ENCODE data around the gene KLHDC7A. TPM values are rescaled to one million over a fixed set of nuclear protein-coding genes. Genes with fewer than 3 reads are reported as not detected.

KLHDC7A gene
- polyA plus RNA-seq, 1 donor from 2014 or later = 0.04 TPM

GRCh38 chr1:18463984-18464664, 16.6 kb upstream of the KLHDC7A start:
- Histone ChIP-seq H3K9me2 (ENCODE audit: insufficient read depth, low read length) (no peaks in the 10 kb centered on the region), H3K27ac (ENCODE audit: low read length) (no peak overlapping the region), H3K4me3 (ENCODE audit: low read length) (no peak overlapping the region), H3K36me3 (ENCODE audit: insufficient read depth, low read length) (no peaks in the 10 kb centered on the region), H3K27me3 (ENCODE audit: insufficient read depth, low read depth, low read length) (no peaks in the 10 kb centered on the region), H3K4me2 (ENCODE audit: low read length) (no peak overlapping the region), H3F3A (ENCODE audit: insufficient read depth, low read length, poor library complexity, severe bottlenecking) (no peaks in the 10 kb centered on the region), H3K9me3 (ENCODE audit: low read length) (no peaks in the 10 kb centered on the region), H3K79me2 (replicated peaks; ENCODE audit: insufficient read depth, low read length) (no peaks in the 10 kb centered on the region), H3K9ac (ENCODE audit: low read length) (no peak overlapping the region), H2AFZ (ENCODE audit: low read depth, low read length) (no peak overlapping the region), H4K20me1 (ENCODE audit: insufficient read depth) (no peaks in the 10 kb centered on the region)
- TF ChIP-seq MXI1 (conservative IDR thresholded peaks at IDR 0.05; ENCODE audit: poor library complexity, severe bottlenecking) (no peak), EP300 (conservative IDR thresholded peaks at IDR 0.05; ENCODE audit: poor library complexity, severe bottlenecking) (no peak), REST (IDR thresholded peaks at IDR 0.05; ENCODE audit: borderline replicate concordance) (no peak), POLR2AphosphoS5 (IDR thresholded peaks at IDR 0.05) (no peak), TAF1 (IDR thresholded peaks at IDR 0.05; ENCODE audit: low read depth) (no peak), SMC3 (conservative IDR thresholded peaks at IDR 0.05; ENCODE audit: poor library complexity) (no peak), EZH2 (IDR thresholded peaks at IDR 0.05; ENCODE audit: borderline replicate concordance, insufficient read depth, low read length, poor library complexity, severe bottlenecking) (no peak), RAD21 (conservative IDR thresholded peaks at IDR 0.05) (no peak), CTCF (IDR thresholded peaks at IDR 0.05; ENCODE audit: poor library complexity, severe bottlenecking) (no peak)

- no peak overlapping the region for H2AFZ ChIP-seq (ENCODE audit: low read depth, low read length)
- TF ChIP-seq SMC3 (conservative IDR thresholded peaks at IDR 0.05; ENCODE audit: poor library complexity) (no peak), CTCF (IDR thresholded peaks at IDR 0.05; ENCODE audit: poor library complexity, severe bottlenecking) (no peak), EP300 (conservative IDR thresholded peaks at IDR 0.05; ENCODE audit: poor library complexity, severe bottlenecking) (no peak)
Observed at GRCh38 chr1:18464665-18465050, 16.1 kb upstream of the KLHDC7A start.

More at GRCh38 chr1:18464665-18465050, 16.1 kb upstream of the KLHDC7A start:
- Histone ChIP-seq H3K4me2 (ENCODE audit: low read length) (no peak overlapping the region), H4K20me1 (ENCODE audit: insufficient read depth) (no peaks in the 10 kb centered on the region), H3K79me2 (replicated peaks; ENCODE audit: insufficient read depth, low read length) (no peaks in the 10 kb centered on the region), H3F3A (ENCODE audit: insufficient read depth, low read length, poor library complexity, severe bottlenecking) (no peaks in the 10 kb centered on the region), H3K9me3 (ENCODE audit: low read length) (no peaks in the 10 kb centered on the region), H3K27me3 (ENCODE audit: insufficient read depth, low read depth, low read length) (no peaks in the 10 kb centered on the region), H3K9me2 (ENCODE audit: insufficient read depth, low read length) (no peaks in the 10 kb centered on the region), H3K4me3 (ENCODE audit: low read length) (no peak overlapping the region), H3K27ac (ENCODE audit: low read length) (no peak overlapping the region), H3K9ac (ENCODE audit: low read length) (no peak overlapping the region), H3K36me3 (ENCODE audit: insufficient read depth, low read length) (no peaks in the 10 kb centered on the region)
